ENCODE data around the gene PPP2R3B.

DNA sequence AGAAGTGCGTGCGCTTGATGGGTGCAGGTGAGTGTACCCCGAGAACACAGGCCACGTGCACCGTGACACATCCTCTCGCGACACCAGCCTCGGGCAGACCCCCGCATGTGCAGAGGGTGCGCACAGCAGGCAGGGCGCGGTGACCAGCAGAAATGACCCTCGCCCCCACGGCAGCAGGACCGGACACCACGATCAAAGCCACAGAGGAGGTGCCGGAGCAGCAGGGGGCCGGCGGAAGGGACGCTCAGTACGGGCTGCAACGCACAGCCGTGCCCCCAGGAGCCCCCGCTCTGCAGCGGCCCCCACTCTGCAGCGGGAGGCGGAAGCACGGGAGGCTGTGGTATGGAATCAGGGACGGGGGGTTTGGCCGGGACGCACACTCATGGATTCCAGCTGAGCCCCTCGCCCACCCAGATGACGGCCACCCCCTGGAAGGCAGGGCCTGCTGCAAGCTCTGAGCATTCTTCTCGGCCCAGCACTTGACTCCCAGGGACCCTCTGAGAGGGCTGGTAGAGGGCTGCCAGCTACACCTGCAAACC is 17.1 kb downstream of the PPP2R3B start:
- TF ChIP-seq FOXK2 (IDR thresholded peaks at IDR 0.05) (no peak), L3MBTL2 (conservative IDR thresholded peaks at IDR 0.05) (no peak), SP1 (IDR thresholded peaks at IDR 0.05) (no peak), FOXA1 (IDR thresholded peaks at IDR 0.05) (no peak), FOXM1 (IDR thresholded peaks at IDR 0.05; ENCODE audit: borderline replicate concordance) (no peak), TARDBP (IDR thresholded peaks at IDR 0.05) (no peak), NFRKB (IDR thresholded peaks at IDR 0.05) (no peak), BHLHE40 (IDR thresholded peaks at IDR 0.05; ENCODE audit: borderline replicate concordance) (no peak), ZNF384 (IDR thresholded peaks at IDR 0.05) (no peak), HDGF (IDR thresholded peaks at IDR 0.05; ENCODE audit: borderline replicate concordance) (no peak)
